GM19238 (cell line): ENCODE results near the gene SLC26A4.
"Not testable (repeated sequence)": the region's sequence is repeated elsewhere in the genome, so short reads cannot be mapped to it uniquely, and the experiment has no call there.

ENCODE experiments used
- DNase-seq: peaks from one replicate; pipeline ENCODE4 v3.0.0; 2011; ENCODE audit warnings: low spot score; ENCODE audit not compliant: insufficient read length

SLC26A4 gene

GRCh38 chr7:107660381-107661080 is at the start of gene SLC26A4:
TSS of gene SLC26A4 (plus strand) at chr7:107660828. CDS start at chr7:107661642, 814 bp downstream.
- peak; percentile 3 for DNase-seq

- no peak for DNase-seq
Measured at GRCh38 chr7:107613439-107613838, 47.2 kb upstream of the SLC26A4 start.

GRCh38 chr7:107613948-107614347 is 46.7 kb upstream of the SLC26A4 start:
- no peak for DNase-seq

GRCh38 chr7:107614425-107614824 is 46.2 kb upstream of the SLC26A4 start:
- DNase-seq: no peak

GRCh38 chr7:107615910-107616680 is 44.5 kb upstream of the SLC26A4 start:
- DNase-seq: no peak

GRCh38 chr7:107622429-107622828 is 38.2 kb upstream of the SLC26A4 start:
- no peak for DNase-seq

GRCh38 chr7:107622894-107623293 is 37.7 kb upstream of the SLC26A4 start:
- DNase-seq: no peak

GRCh38 chr7:107627002-107627401 is 33.6 kb upstream of the SLC26A4 start:
- DNase-seq: no peak

- no peak for DNase-seq
Measured at GRCh38 chr7:107628461-107629064, 32.1 kb upstream of the SLC26A4 start.

- DNase-seq: no peak
Measured at GRCh38 chr7:107630342-107630741, 30.3 kb upstream of the SLC26A4 start.

GRCh38 chr7:107631588-107632491 is 28.8 kb upstream of the SLC26A4 start:
- DNase-seq: no peak

GRCh38 chr7:107632492-107632865 is 28.1 kb upstream of the SLC26A4 start:
- no peak for DNase-seq

- DNase-seq: no peak
Measured at GRCh38 chr7:107638594-107638993, 22.0 kb upstream of the SLC26A4 start.

GRCh38 chr7:107639070-107639469 is 21.6 kb upstream of the SLC26A4 start:
- DNase-seq: not testable (repeated sequence)

GRCh38 chr7:107641676-107642075 is 19.0 kb upstream of the SLC26A4 start:
- no peak for DNase-seq

- no peak for DNase-seq
Measured at GRCh38 chr7:107642501-107642900, 18.1 kb upstream of the SLC26A4 start.

- DNase-seq: no peak
Measured at GRCh38 chr7:107643407-107643806, 17.2 kb upstream of the SLC26A4 start.

GRCh38 chr7:107643938-107644308 is 16.7 kb upstream of the SLC26A4 start:
- DNase-seq: no peak

GRCh38 chr7:107644309-107644974 is 16.2 kb upstream of the SLC26A4 start:
- no peak for DNase-seq

- no peak for DNase-seq
Measured at GRCh38 chr7:107652642-107653041, 8.0 kb upstream of the SLC26A4 start.

GRCh38 chr7:107658467-107658866 is 2.2 kb upstream of the SLC26A4 start:
- no peak for DNase-seq
